ENCODE data around the gene ANXA4. TPM values are rescaled to one million over a fixed set of nuclear protein-coding genes. Genes with fewer than 3 reads are reported as not detected.

Gene ANXA4
- total and polyA plus RNA-seq, 2 experiments from 2014 or later: 6.7 to 11.5 TPM

- H3K9me3 Mint-ChIP-seq: no peaks in the 10 kb centered on the region
- H3K4me1 Mint-ChIP-seq: peaks cover 1% of the 10 kb centered on the region
- no peak for TF ChIP-seq NANOG (IDR thresholded peaks at IDR 0.05; ENCODE audit: borderline replicate concordance)
- TF ChIP-seq ZNF331 (CRISPR knock-in tag; IDR thresholded peaks at IDR 0.05; ENCODE audit: low read depth): no peak
- TF ChIP-seq POLR2AphosphoS5 (IDR thresholded peaks at IDR 0.05; ENCODE audit: low read depth): no peak
- no peak for TF ChIP-seq REST (IDR thresholded peaks at IDR 0.05; ENCODE audit: unreplicated experiment)
- TF ChIP-seq ETS1 (IDR thresholded peaks at IDR 0.05): no peak
- no peak for TF ChIP-seq ZNF114 (CRISPR knock-in tag; IDR thresholded peaks at IDR 0.05)
- no peak for TF ChIP-seq JUNB (IDR thresholded peaks at IDR 0.05; ENCODE audit: unreplicated experiment)
- TF ChIP-seq STAT1 (IDR thresholded peaks at IDR 0.05; ENCODE audit: unreplicated experiment): no peak
- TF ChIP-seq CREB1 (CRISPR knock-in tag; IDR thresholded peaks at IDR 0.05; ENCODE audit: low read depth): no peak
- no peak for TF ChIP-seq CTCF (conservative IDR thresholded peaks at IDR 0.05; ENCODE audit: low read depth in 2 of 2)
- TF ChIP-seq EZH2phosphoT487 (IDR thresholded peaks at IDR 0.05; ENCODE audit: unreplicated experiment): no peak
- TF ChIP-seq EZH2 (IDR thresholded peaks at IDR 0.05; ENCODE audit: low read depth, unreplicated experiment): no peak
- TF ChIP-seq ZNF462 (CRISPR knock-in tag; IDR thresholded peaks at IDR 0.05): no peak
- Histone ChIP-seq H3K27me3 (ENCODE audit: insufficient read depth) (no peaks in the 10 kb centered on the region), H3K27ac (ENCODE audit: low read depth) (no peak overlapping the region), H3K4me1 (ENCODE audit: insufficient read depth) (peaks cover under 1% of the 10 kb centered on the region; the same call in 1 of the 2 replicates), H3K4me3 (no peak overlapping the region), H3F3A (replicated peaks; ENCODE audit: low read depth) (no peaks in the 10 kb centered on the region), H3K4me2 (no peak overlapping the region), H3K79me2 (replicated peaks; ENCODE audit: insufficient read depth) (no peaks in the 10 kb centered on the region), H2AFZ (no peak overlapping the region), H3K36me3 (ENCODE audit: insufficient read depth) (no peaks in the 10 kb centered on the region), H4K20me1 (replicated peaks; ENCODE audit: insufficient read depth) (no peaks in the 10 kb centered on the region), H3K9me2 (ENCODE audit: insufficient read depth) (no peaks in the 10 kb centered on the region)
- DNase-seq (ENCODE audit: low spot score) (no peak), ATAC-seq (no peak)
- H3K4me3 Mint-ChIP-seq: no peak overlapping the region
- H3K36me3 Mint-ChIP-seq (ENCODE audit: low read depth): no peaks in the 10 kb centered on the region
- H3K27ac Mint-ChIP-seq: no peak overlapping the region
- H3K27me3 Mint-ChIP-seq (ENCODE audit: insufficient read depth, low read depth, poor library complexity): no peaks in the 10 kb centered on the region
These were observed 23.1 kb downstream of the ANXA4 start for GRCh38 chr2:69765096-69765380.
